NCI-H460 (cell line): ENCODE measurements around the gene RNF32. TPM values are rescaled to one million over a fixed set of nuclear protein-coding genes. Genes with fewer than 3 reads are reported as not detected.

ENCODE experiments used
- DNase-seq: peaks from one replicate; pipeline ENCODE4 v3.0.0-alpha.2; 2016; ENCODE audit warnings: low read depth; ENCODE audit errors: extremely low read depth
- polyA plus RNA-seq: library from polyadenylated mRNA; depleted of rRNA; stranded (reverse); fragments of >200 nt; gene quantifications from 2 replicates; pipeline ENCODE4 v1.2.3, GENCODE V29; 2014; cell fraction: nucleus; rRNA removed
- total RNA-seq: library from RNA; depleted of rRNA; stranded (reverse); fragments of >200 nt; shearing (Covaris generic); gene quantifications from 2 replicates; pipeline ENCODE4 v1.2.3, GENCODE V29; 2014; rRNA removed

The RNF32 gene
- total RNA-seq: 1.4 and 2.8 TPM in 2 replicates
- polyA plus RNA-seq: 0.32 and 0.49 TPM in 2 replicates

- peak; percentile 91 for DNase-seq
These were observed at the start of gene RNF32 for GRCh38 chr7:156640257-156640948. Gene RNF32, plus strand, starts transcription at chr7:156640774. Its CDS starts 3,104 bp downstream, at chr7:156643878.

GRCh38 chr7:156592155-156592884, 48.3 kb upstream of the RNF32 start:
- no peak for DNase-seq

DNA sequence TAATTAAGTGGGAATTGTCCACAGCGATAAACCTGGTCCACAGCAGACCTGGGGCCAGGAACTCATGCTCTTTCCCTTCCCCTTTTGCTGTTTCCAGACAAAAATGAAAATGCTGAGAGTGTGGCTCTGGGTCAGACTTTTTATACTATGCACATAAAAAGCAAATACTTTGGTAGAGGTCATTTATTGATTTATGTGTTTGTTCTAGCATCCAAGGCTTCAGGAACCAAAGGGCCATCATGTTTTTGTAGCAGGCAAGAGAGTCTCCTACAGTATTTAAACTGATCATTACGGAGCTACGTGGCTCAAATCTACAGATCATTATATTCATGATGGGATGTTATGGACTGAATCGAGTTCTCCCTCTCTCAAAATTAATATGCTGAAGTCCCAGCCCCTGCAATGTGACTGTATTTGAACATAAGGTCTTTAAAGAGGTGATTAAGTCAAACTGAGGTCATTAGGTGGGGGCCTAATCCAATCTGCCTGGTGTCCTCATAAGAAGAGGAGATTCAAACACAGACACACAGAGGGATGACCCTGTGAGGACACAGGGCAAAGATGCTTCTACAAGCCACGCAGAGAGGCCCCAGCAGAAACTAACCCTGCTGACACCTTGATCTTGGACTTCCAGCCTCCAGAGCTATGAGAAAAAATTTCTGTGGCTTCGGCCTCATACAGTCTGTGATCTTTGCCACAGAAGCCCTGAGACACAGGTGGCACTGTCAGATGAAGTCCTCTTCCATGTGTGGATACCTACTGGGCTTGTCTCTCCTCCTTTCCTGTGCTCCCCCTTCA, 46.1 kb upstream of the RNF32 start:
- no peak for DNase-seq

DNA sequence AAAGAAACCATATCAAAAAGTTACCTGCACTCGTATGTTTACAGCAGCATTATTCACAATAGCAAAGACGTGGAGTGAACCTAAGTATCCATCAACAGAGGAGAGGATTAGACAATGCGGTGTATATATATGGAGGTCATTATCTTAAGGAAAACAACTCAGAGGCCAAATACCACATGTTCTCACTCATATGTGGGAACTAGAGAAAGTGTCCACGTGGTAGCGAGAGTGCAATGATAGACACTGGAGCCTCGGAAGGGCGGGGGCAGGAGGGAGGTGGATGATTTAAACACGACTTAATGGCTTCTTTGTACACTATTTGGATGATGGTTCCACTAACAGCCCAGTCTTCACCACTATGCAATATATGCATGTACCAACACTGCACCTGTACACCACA, 40.1 kb upstream of the RNF32 start:
- DNase-seq: no peak

GRCh38 chr7:156602283-156602682, 38.3 kb upstream of the RNF32 start:
- no peak for DNase-seq

DNA sequence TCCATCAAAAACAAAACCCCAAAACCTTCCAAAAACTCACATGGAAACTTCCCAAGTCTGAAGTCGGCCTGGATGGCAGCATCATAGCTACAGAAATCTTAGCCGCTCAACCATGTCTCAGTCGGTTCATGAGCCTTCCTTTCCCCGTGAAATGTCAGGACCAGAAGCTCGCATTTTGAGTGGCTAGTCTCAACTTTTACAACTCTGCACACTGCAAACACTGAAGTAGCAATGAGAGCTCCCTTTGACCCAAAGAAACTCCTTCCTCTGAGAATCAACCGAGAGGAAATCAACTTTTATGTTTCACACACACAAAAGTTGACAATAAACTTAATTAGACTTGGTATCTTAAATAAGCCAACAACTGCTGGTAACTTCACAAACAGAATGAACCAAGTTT, 37.6 kb upstream of the RNF32 start:
- DNase-seq: no peak

DNA sequence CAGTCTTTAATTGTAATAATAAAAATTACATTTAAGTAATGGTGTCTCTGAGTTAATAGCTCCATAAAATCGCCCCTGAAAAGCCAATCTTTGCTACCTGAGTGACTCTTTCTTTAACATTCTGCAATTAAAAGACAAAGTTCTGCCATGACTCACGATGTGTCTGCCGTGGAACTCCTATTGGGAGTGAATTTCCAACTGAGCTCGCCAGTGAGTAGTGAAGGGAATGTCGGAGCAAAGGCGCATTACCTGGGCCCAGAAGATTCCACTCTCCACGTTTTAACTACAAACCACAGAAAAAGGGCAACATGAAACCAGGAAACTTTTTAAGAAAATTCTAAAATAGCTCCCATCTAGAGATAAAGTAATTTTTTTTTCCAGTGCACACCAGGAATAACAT, 36.9 kb upstream of the RNF32 start:
- no peak for DNase-seq

DNA sequence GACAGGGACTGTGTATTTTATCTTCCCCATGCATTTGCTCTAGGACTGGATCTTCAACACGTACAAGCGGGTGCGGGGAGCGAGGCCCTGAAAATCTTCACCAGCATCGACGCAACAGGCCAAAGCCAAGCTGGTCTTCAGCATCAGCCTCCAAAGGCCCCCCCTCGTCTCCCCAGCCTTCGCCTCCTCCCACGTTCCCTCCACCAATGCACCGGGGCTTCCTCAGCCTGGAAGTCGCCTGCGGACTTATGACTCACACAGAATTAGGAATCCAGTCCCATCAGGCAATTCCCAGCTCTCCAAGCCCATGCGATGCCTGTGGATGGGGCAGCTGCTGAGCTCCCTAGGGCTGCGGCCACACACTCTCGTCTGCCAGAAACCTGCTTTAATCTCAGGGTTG, 36.3 kb upstream of the RNF32 start:
- DNase-seq: no peak

GRCh38 chr7:156604836-156605695, 35.5 kb upstream of the RNF32 start:
- no peak for DNase-seq

DNA sequence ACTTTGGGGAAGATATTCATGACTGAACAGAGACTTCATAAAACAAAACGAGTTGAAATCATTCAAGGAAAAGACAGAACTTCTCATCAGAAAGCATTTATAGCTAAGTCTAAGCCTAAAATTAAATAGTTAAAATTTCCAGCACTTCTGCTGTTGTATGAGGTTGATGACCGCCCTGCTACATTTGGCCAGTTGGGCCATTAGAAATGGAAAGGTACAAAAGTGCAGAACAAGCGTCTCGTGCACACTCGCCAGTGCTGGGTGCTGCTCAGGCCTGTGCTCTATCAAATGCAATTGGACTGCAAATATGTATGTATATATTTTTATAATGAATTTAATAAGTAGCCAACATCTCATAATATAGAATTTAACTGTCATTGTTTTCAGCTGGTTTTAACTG, 34.4 kb upstream of the RNF32 start:
- DNase-seq: no peak

- no peak for DNase-seq
These were observed 33.8 kb upstream of the RNF32 start for GRCh38 chr7:156606691-156607331.

GRCh38 chr7:156607332-156608172, 33.0 kb upstream of the RNF32 start:
- DNase-seq: no peak

DNA sequence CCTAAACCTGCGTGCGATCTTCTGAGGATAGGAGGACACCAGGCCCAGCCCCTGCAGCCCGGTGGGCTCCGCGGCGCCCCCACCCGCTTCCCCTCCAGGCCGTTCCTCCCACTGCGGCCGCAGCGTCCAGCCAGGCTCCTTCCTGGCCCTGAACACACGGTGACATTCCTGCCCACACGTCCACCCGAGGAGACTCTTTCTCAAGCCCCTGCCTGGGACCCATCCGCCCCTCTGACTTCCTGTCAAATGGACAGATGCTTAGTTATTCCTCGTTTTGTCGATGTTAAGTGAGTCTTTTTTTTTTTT, 32.4 kb upstream of the RNF32 start:
- no peak for DNase-seq

DNA sequence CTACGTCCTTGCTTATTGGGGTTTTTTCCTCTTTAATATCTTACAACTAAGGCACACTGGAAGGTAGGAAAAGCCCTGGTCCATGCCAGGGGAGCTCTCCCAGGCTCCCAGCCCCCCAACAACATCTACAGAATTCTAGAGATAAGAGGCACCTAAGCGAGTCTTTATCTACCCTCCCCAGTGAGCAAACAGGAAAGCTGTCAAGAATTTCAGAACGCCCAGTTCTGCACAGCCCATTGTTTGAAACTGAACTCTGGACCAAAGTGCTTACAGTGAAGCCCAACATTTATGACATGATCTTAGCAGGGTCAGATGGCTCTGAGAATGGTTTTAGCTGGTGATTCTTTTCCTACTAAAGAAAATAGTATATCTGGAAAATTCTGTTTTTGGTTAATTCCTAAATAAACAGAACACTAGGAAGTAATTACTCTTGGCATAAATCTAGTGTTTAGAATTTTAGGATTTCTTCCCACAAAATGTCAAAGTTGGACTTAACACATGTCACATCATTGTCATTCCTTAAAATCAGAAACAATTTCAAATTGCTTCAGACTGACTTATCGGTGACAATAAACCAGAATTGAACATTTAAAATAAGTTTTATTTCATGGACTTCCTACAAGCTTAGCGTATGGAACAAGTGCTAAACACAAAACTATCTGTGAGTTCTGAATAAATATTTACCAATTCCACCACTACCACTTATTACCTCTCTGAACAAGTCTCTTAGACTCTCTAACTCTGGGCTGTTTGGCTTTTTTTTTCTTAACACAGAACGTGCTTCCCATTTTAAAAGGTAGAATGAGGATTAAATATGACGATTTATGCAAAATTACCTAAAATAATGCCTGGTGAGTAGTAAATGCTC, 31.3 kb upstream of the RNF32 start:
- DNase-seq: no peak

GRCh38 chr7:156610130-156610529, 30.4 kb upstream of the RNF32 start:
- DNase-seq: no peak

DNA sequence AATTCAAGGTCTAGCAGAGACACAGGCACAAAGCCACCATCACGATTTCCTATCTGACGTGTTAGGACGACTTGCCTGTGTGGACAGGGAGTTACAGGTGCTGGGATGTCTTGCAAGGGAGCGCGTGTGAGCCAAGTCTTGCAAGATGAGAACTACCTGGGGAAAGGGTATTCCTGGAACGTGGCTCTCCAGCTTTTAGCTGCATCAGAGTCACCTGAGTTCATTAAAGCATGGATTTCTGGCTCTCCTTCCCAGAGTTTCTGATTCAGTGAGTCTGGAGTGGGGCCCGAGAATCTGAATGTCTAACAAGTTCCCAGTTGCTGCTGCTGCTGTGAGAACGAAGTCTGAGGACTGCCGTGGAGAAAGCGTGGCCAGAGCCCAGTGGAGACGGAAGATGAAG, 30.0 kb upstream of the RNF32 start:
- DNase-seq: no peak

DNA sequence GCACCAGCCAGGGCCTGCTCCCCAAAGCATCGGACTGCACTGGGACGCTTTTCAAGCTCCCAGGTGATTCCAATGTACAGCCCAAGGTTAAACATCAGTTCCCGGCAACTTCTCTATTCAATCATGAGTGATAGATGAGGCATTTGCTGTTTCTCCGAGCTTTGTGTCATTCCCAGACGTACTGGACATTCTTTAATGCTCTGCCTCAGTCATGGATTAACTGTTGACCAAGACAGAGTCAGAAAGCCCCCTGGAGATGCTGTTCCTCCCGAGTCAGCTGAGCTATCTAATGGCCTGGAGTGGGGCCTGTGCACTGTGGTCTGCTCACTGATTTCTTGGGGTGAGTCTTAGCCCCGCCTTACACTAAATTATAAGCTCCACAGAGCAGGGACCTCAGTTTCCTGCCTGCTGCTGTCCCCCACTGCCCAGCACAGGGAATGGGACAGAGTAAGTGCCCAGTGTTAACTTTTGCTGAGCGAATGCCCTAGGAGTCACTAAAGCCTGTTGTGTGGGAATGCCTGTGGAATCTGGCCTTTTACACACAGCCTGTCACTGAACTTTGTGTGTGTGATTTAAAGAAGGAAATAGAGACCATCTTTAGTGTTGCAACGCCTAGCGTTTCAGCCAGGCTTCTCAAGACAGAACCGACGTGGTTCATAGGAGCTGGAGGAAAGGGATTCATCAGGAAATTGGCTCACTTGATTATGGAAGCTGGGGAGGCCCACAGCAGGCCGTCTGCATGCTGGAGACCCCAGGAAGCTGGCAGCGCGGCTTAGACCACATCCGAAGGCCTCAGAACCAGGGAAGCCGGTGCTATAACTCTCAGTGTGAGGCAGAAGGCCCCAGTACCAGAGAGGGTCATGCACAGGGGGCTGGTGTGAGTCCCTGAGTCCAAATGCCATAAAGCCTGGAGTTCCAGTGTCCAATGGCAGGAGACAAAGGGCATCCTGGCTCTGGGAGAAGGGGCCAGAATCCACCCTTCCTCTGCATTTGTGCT, 29.3 kb upstream of the RNF32 start:
- DNase-seq: no peak
